ENCODE results near the gene ZMYND8.

GRCh38 chr20:47311967-47312681, 44.4 kb downstream of the ZMYND8 start:
- TF ChIP-seq YY1 (IDR thresholded peaks at IDR 0.05; ENCODE audit: insufficient read depth, insufficient read length) (no peak), ZNF274 (IDR thresholded peaks at IDR 0.05; ENCODE audit: low read depth, low read length) (no peak), SUZ12 (IDR thresholded peaks at IDR 0.05; ENCODE audit: extremely low read depth, insufficient read depth, insufficient read length) (no peak)

Measured in NT2/D1 (cell line).